ENCODE measurements around the gene ARHGAP10.

Gene ARHGAP10

GRCh38 chr4:147916351-147916750 is 184.5 kb downstream of the ARHGAP10 start:
- DNase-seq: peak in 1 of 2 experiments; percentile 9

GRCh38 chr4:147923381-147923780 is 191.5 kb downstream of the ARHGAP10 start:
- no peak for DNase-seq

GRCh38 chr4:147923854-147924253 is 192.0 kb downstream of the ARHGAP10 start:
- DNase-seq: no peak

- no peak for DNase-seq
These were observed 192.9 kb downstream of the ARHGAP10 start for GRCh38 chr4:147924604-147925412.

GRCh38 chr4:147927377-147928137 is 195.7 kb downstream of the ARHGAP10 start:
- peak in 1 of 2 experiments; percentile 42 for DNase-seq

GRCh38 chr4:147928400-147928799 is 196.5 kb downstream of the ARHGAP10 start:
- DNase-seq: no peak

- no peak for DNase-seq
These were observed 197.9 kb downstream of the ARHGAP10 start for GRCh38 chr4:147929746-147930145.

GRCh38 chr4:147933316-147933715 is 201.4 kb downstream of the ARHGAP10 start:
- DNase-seq: peak; percentile 17 to 50

- DNase-seq: no peak
These were observed 201.9 kb downstream of the ARHGAP10 start for GRCh38 chr4:147933779-147934178.

- DNase-seq: no peak
These were observed 206.6 kb downstream of the ARHGAP10 start for GRCh38 chr4:147938496-147938895.

GRCh38 chr4:147940171-147940570 is 208.3 kb downstream of the ARHGAP10 start:
- DNase-seq: no peak

GRCh38 chr4:147941373-147941772 is 209.5 kb downstream of the ARHGAP10 start:
- DNase-seq: no peak

- no peak for DNase-seq
These were observed 210.8 kb downstream of the ARHGAP10 start for GRCh38 chr4:147942729-147943128.

- no peak for DNase-seq
These were observed 211.3 kb downstream of the ARHGAP10 start for GRCh38 chr4:147943159-147943638.

GRCh38 chr4:147944249-147944648 is 212.4 kb downstream of the ARHGAP10 start:
- DNase-seq: no peak

- DNase-seq: no peak
These were observed 212.9 kb downstream of the ARHGAP10 start for GRCh38 chr4:147944670-147945260.

- no peak for DNase-seq
These were observed 216.4 kb downstream of the ARHGAP10 start for GRCh38 chr4:147948336-147948735.

- no peak for DNase-seq
These were observed 218.4 kb downstream of the ARHGAP10 start for GRCh38 chr4:147950261-147950660.

GRCh38 chr4:147950841-147951240 is 219.0 kb downstream of the ARHGAP10 start:
- no peak for DNase-seq

GRCh38 chr4:147954850-147955249 is 223.0 kb downstream of the ARHGAP10 start:
- no peak for DNase-seq

- DNase-seq: no peak
These were observed 224.1 kb downstream of the ARHGAP10 start for GRCh38 chr4:147955827-147956558.

- no peak for DNase-seq
These were observed 225.6 kb downstream of the ARHGAP10 start for GRCh38 chr4:147957446-147957845.

- no peak for DNase-seq
These were observed 226.2 kb downstream of the ARHGAP10 start for GRCh38 chr4:147958057-147958456.

Data from NCI-H446 (cell line).